ENCODE results near the gene VWA5B2.

VWA5B2 gene

GRCh38 chr3:184249412-184250166, 20.2 kb downstream of the VWA5B2 start, which contains the start of gene EEF1AKMT4:
Gene EEF1AKMT4 (plus strand): TSS chr3:184249672. CDS start chr3:184249695, 23 bp downstream.
- Histone ChIP-seq H3K27ac (peak within 1 kb of the TSS; percentile 83), H3K36me3 (replicated peaks) (peaks cover 6% of the 10 kb centered on the region), H3K27me3 (replicated peaks) (no peaks in the 10 kb centered on the region), H3K4me3 (ENCODE audit: low read depth, low read length) (peak within 1 kb of the TSS; percentile 95)
- in situ Hi-C loops (cut with HindIII; ENCODE audit: low pct_ligation_motif_present, low sequenced_read_pairs), result no loop called here
- TF ChIP-seq CTCF (IDR thresholded peaks at IDR 0.05; ENCODE audit: low read depth, low read length, missing control alignments), result peak; percentile 70
- DNase-seq, result peak; percentile 97

- no peak overlapping the region for H3K27ac ChIP-seq
- no peaks in the 10 kb centered on the region for H3K27me3 ChIP-seq (replicated peaks)
- in situ Hi-C loops (cut with HindIII; ENCODE audit: low pct_ligation_motif_present, low sequenced_read_pairs), result no loop called here
- TF ChIP-seq CTCF (IDR thresholded peaks at IDR 0.05; ENCODE audit: low read depth, low read length, missing control alignments), result peak; percentile 97
- peak overlapping the region; percentile 95 for H3K4me3 ChIP-seq (ENCODE audit: low read depth, low read length)
- peaks cover 4% of the 10 kb centered on the region for H3K36me3 ChIP-seq (replicated peaks)
- peak; percentile 90 for DNase-seq
These were observed 20.9 kb downstream of the VWA5B2 start for GRCh38 chr3:184250167-184250828.

- in situ Hi-C loops (cut with HindIII; ENCODE audit: low pct_ligation_motif_present, low sequenced_read_pairs), result no loop called here
- TF ChIP-seq CTCF (IDR thresholded peaks at IDR 0.05; ENCODE audit: low read depth, low read length, missing control alignments), result no peak
- H3K27me3 ChIP-seq (replicated peaks), result no peaks in the 10 kb centered on the region
- no peak overlapping the region for H3K27ac ChIP-seq
- no peaks in the 10 kb centered on the region for H3K36me3 ChIP-seq (replicated peaks)
- no peak overlapping the region for H3K4me3 ChIP-seq (ENCODE audit: low read depth, low read length)
- DNase-seq, result no peak
These were observed 26.1 kb downstream of the VWA5B2 start for GRCh38 chr3:184255291-184256039.

- Histone ChIP-seq H3K27me3 (replicated peaks) (no peaks in the 10 kb centered on the region), H3K4me3 (ENCODE audit: low read depth, low read length) (no peak overlapping the region), H3K27ac (no peak overlapping the region), H3K36me3 (replicated peaks) (no peaks in the 10 kb centered on the region)
- no peak for TF ChIP-seq CTCF (IDR thresholded peaks at IDR 0.05; ENCODE audit: low read depth, low read length, missing control alignments)
- in situ Hi-C loops (cut with HindIII; ENCODE audit: low pct_ligation_motif_present, low sequenced_read_pairs), result no loop called here
- DNase-seq, result no peak
These were observed 27.9 kb downstream of the VWA5B2 start for GRCh38 chr3:184257083-184257915.

GRCh38 chr3:184258926-184259325, 29.5 kb downstream of the VWA5B2 start:
- TF ChIP-seq CTCF (IDR thresholded peaks at IDR 0.05; ENCODE audit: low read depth, low read length, missing control alignments), result no peak
- in situ Hi-C loops (cut with HindIII; ENCODE audit: low pct_ligation_motif_present, low sequenced_read_pairs), result no loop called here
- no peak overlapping the region for H3K27ac ChIP-seq
- no peak for DNase-seq
- no peak overlapping the region for H3K4me3 ChIP-seq (ENCODE audit: low read depth, low read length)
- peaks cover 1% of the 10 kb centered on the region for H3K27me3 ChIP-seq (replicated peaks)
- no peaks in the 10 kb centered on the region for H3K36me3 ChIP-seq (replicated peaks)
